Stimulated activated effector memory CD8-positive, alpha-beta T cell treated with anti-CD3 and anti-CD28 coated beads, Interleukin-12 subunit alpha, Interleukin-12 subunit beta, amount 100 ng/mL, for 72 hours (primary cell): ENCODE results near the gene SLC17A1.
A peak's percentile ranks its signal among the peaks of the same experiment; 100 is the strongest.
"Not testable (repeated sequence)": the region's sequence is repeated elsewhere in the genome, so short reads cannot be mapped to it uniquely, and the experiment has no call there.

Source experiments
- ATAC-seq: fragments of 150-1000 bp; cut with Tn5 transposase; 2 replicates; pipeline ENCODE4 v1.10.0; 2021
- DNase-seq, 2 donors: peaks; one replicate each; pipeline ENCODE4 v3.0.0; 2021 to 2022; ENCODE audit warnings: low spot score in 2 of 2
- H3K27ac Mint-ChIP-seq: one replicate; pipeline ENCODE4 v1.8.0; 2022; ENCODE audit warnings: mild to moderate bottlenecking, mixed read lengths
- H3K36me3 Mint-ChIP-seq: one replicate; pipeline ENCODE4 v1.8.0; 2022; ENCODE audit warnings: mild to moderate bottlenecking, mixed read lengths
- H3K4me1 Mint-ChIP-seq: one replicate; pipeline ENCODE4 v1.8.0; 2022; ENCODE audit warnings: mixed read lengths
- H3K4me3 Mint-ChIP-seq: one replicate; pipeline ENCODE4 v1.8.0; 2022; ENCODE audit warnings: mild to moderate bottlenecking, mixed read lengths
- H3K9me3 Mint-ChIP-seq: one replicate; pipeline ENCODE4 v1.8.0; 2022; ENCODE audit warnings: mixed read lengths

Gene SLC17A1

GRCh38 chr6:25753079-25753478, 78.8 kb downstream of the SLC17A1 start:
- ATAC-seq (no peak), DNase-seq (no peak)
- H3K27ac Mint-ChIP-seq = no peak overlapping the region
- H3K4me1 Mint-ChIP-seq = no peaks in the 10 kb centered on the region
- H3K9me3 Mint-ChIP-seq = no peaks in the 10 kb centered on the region
- H3K4me3 Mint-ChIP-seq = no peak overlapping the region
- no peaks in the 10 kb centered on the region for H3K36me3 Mint-ChIP-seq

DNA sequence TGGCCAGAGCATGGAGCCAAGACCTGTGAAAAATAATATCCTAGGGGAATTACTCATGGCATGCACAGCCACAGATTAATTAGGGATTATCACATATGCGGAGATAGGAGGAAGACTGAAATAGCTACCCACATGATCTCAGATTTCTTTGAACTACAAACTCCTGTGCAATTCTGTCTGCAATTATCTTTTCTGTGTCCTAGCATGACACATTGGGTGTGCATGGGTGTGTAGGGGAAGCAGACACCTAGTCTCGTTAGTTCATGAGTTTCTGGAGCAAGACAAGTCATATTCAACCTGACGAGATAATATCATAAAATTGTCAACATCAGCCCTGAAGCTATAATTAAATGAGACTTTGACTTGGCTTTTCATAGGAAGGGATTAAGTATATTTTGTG, 80.9 kb downstream of the SLC17A1 start:
- ATAC-seq = no peak
- H3K27ac Mint-ChIP-seq = no peak overlapping the region
- DNase-seq = no peak
- no peak overlapping the region for H3K4me3 Mint-ChIP-seq
- H3K36me3 Mint-ChIP-seq = no peaks in the 10 kb centered on the region
- H3K9me3 Mint-ChIP-seq = no peaks in the 10 kb centered on the region
- no peaks in the 10 kb centered on the region for H3K4me1 Mint-ChIP-seq

GRCh38 chr6:25749837-25750236, 82.0 kb downstream of the SLC17A1 start:
- ATAC-seq = no peak
- Mint-ChIP-seq H3K9me3 (no peaks in the 10 kb centered on the region), H3K4me1 (no peaks in the 10 kb centered on the region), H3K4me3 (no peak overlapping the region), H3K27ac (no peak overlapping the region), H3K36me3 (no peaks in the 10 kb centered on the region)
- no peak for DNase-seq

GRCh38 chr6:25748601-25749517, 83.0 kb downstream of the SLC17A1 start:
- H3K36me3 Mint-ChIP-seq, H3K4me3 Mint-ChIP-seq, ATAC-seq, H3K4me1 Mint-ChIP-seq, H3K9me3 Mint-ChIP-seq, DNase-seq, H3K27ac Mint-ChIP-seq: not testable (repeated sequence)

- Mint-ChIP-seq H3K9me3 (no peaks in the 10 kb centered on the region), H3K4me3 (no peak overlapping the region), H3K4me1 (no peaks in the 10 kb centered on the region), H3K36me3 (no peaks in the 10 kb centered on the region), H3K27ac (no peak overlapping the region)
- DNase-seq (no peak), ATAC-seq (no peak)
These were observed 83.8 kb downstream of the SLC17A1 start for GRCh38 chr6:25748049-25748448.

DNA sequence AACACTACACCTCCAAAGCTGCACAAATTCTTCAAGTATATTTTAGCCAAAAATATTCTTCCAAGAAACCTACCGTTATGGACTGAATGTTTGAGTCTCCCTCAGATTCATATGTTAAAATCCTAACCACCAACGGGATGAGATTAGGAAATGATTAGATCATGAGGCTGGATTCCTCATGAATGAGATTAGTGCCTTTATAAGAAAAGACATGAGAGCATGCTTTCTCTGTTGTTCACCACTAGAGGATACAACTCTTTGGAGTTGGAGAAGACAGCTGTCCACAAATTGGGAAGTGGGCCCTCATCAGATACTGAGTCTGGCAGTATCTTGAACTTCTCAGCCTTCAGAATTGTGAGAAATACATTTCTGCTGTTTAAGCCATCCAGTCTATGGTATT, 84.4 kb downstream of the SLC17A1 start:
- H3K36me3 Mint-ChIP-seq = no peaks in the 10 kb centered on the region
- no peaks in the 10 kb centered on the region for H3K9me3 Mint-ChIP-seq
- DNase-seq = no peak
- H3K27ac Mint-ChIP-seq = no peak overlapping the region
- no peak overlapping the region for H3K4me3 Mint-ChIP-seq
- ATAC-seq = no peak
- H3K4me1 Mint-ChIP-seq = no peaks in the 10 kb centered on the region

DNA sequence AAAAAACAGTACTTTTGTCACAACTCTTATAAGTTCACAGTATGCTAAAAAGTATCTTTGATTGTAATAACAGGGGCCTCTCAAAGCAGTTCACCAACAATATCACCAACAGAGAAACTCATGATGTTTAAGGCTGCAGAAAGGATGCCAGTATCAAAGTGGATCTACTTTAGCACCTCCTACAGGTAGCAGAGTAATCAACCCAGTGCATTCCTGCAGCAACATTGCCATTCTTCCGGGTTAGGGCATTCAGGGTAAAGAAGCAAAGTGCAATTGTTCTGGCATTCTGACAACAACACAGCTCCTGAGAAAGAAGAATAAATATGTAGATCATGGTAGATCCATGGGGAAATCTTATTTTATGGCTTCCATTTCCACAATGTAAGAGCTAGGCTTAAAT, 84.9 kb downstream of the SLC17A1 start:
- Mint-ChIP-seq H3K4me3 (no peak overlapping the region), H3K36me3 (no peaks in the 10 kb centered on the region), H3K9me3 (no peaks in the 10 kb centered on the region), H3K4me1 (no peaks in the 10 kb centered on the region), H3K27ac (no peak overlapping the region)
- ATAC-seq (no peak), DNase-seq (no peak)

DNA sequence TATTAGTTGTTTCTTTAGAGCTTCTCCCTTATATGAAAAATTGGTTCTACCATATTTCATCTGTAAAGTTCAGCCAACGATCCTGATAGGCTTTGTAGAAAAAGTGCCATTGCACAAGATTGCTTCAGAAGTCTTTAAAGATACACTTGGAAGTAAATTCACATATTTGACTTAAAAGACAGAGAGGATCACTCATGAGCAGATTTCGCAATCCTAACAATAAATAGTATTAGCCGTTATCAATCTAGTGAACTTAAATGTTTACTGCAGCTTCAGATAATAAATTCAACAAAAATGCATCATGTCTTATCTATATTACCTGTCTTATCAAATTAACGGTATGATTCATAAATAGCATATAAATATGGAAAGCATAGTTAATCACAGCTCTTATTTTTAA, 86.0 kb downstream of the SLC17A1 start:
- DNase-seq (no peak), ATAC-seq (no peak)
- Mint-ChIP-seq H3K36me3 (no peaks in the 10 kb centered on the region), H3K27ac (no peak overlapping the region), H3K9me3 (no peaks in the 10 kb centered on the region), H3K4me1 (no peaks in the 10 kb centered on the region), H3K4me3 (no peak overlapping the region)

- ATAC-seq = peak; percentile 42
- H3K4me3 Mint-ChIP-seq = no peak overlapping the region
These were observed 88.0 kb downstream of the SLC17A1 start for GRCh38 chr6:25743868-25744267.

DNA sequence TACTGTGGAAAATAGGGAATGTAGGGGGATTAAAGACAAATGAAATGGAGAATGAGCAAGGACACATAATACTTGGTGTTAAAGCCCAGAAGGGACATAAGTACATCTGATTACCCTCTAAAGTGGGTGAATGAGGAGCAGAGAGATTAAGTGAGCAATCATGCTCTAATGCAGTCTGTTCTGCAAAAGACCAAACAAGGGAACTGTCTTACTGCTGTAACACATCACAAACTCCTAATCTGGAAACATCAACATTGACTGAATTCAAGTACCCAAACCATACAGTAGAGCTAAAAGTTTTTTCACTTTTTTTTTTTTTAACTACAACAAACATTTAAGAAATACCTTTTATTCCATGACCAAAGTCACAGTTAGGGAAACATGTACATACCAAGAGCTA, 96.6 kb downstream of the SLC17A1 start:
- Mint-ChIP-seq H3K9me3 (peaks cover 6% of the 10 kb centered on the region), H3K4me1 (no peaks in the 10 kb centered on the region), H3K36me3 (no peaks in the 10 kb centered on the region), H3K4me3 (no peak overlapping the region), H3K27ac (no peak overlapping the region)
- ATAC-seq (no peak), DNase-seq (no peak)

More at GRCh38 chr6:25743868-25744267, 88.0 kb downstream of the SLC17A1 start:
- Mint-ChIP-seq H3K4me1 (no peaks in the 10 kb centered on the region), H3K27ac (no peak overlapping the region), H3K36me3 (no peaks in the 10 kb centered on the region), H3K9me3 (no peaks in the 10 kb centered on the region)
- DNase-seq = no peak
